NCI-H510A (cell line): ENCODE measurements around the gene LPAR2.

Experiments used
- DNase-seq: peaks from one replicate; lab custom pipeline; 2025; lab: John Stamatoyannopoulos, UW

The LPAR2 gene

GRCh38 chr19:19653597-19654147 lies 25.7 kb upstream of the LPAR2 start:
- DNase-seq: no peak

DNA sequence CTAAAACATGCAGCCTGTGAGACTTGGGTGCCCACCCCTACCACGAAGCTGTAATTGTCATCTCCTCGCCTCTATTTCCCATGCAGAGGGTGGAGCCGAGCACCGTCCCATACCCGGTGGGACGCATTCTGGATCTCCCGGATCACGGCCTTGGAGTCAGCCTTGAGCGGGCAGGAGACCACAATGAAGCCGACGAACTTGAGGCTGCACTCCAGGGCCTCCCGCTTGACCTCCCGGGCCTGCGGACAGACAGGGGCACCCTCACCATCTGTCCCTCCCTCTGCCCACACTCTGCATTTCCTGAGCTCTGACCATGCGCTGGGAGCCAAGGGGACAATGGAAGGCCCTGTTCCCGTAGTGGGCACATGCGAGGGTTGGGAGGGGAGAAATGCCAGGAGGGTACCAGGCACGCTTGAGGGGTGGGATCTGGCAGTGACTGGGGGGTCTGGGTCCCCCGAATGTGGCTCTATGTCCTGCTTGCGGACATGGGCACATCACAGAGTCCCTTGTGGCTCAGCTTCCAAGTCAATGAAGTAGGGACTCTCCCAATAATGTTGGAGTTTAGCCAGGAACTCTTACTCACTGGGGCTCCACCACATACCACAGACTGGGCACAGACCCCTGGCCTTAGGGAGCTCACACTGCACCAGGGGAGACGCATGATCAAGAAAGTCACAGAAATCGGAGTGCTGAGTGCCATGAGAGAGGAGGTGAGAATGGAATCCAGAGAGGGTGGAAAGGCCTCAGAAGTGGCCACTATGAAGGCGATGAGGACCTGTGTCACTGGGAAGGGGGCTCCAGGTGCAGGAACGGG lies 24.7 kb upstream of the LPAR2 start:
- no peak for DNase-seq

GRCh38 chr19:19651076-19651475 lies 23.1 kb upstream of the LPAR2 start:
- DNase-seq: no peak

- DNase-seq: no peak
Observed at GRCh38 chr19:19650331-19650730, 22.3 kb upstream of the LPAR2 start.

- DNase-seq: no peak
Observed at GRCh38 chr19:19649580-19649995, 21.6 kb upstream of the LPAR2 start.

- DNase-seq: no peak
Observed at GRCh38 chr19:19649155-19649554, 21.1 kb upstream of the LPAR2 start.

DNA sequence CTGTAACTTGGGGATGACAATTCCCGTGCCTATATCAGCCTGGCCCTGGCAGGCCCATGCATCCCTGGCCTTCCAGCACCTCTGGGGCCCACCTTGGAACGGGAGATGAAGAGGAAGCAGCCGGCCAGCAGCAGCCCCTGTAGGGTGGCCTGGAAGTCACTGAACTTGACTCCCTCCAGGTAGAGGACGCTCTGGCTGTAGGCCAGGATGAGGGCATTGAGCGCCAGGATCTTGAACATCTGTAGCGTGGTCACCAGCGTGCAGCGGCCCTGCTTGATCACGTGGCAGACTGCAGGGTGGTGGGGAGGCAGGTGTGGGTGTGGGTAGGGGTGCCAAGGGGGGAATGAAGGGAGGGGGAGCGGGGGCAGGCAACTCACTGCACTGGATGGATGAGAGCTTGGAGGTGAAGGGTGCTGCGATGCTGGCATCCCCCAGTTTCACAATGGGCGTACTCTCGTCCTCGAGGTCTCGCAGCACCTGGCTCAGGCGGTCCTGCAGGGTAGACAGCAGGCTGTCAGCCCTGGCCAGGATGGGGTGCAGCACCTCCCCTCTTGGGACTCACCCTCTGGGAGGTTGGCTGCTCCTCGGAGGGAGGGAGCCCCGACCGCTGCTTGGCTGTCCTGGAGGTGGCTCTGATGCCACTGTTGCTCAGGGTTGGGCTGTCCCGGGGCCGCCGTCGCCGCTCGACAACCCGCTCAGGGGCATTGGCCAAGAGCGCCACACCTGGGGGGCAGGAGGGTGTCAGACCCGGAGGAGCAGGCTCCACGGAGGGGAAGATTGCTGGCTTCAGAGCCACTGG lies 19.2 kb upstream of the LPAR2 start:
- DNase-seq: no peak

GRCh38 chr19:19645233-19645870 lies 17.3 kb upstream of the LPAR2 start:
- DNase-seq: no peak

GRCh38 chr19:19644054-19644388 lies 16.0 kb upstream of the LPAR2 start:
- DNase-seq: no peak

DNA sequence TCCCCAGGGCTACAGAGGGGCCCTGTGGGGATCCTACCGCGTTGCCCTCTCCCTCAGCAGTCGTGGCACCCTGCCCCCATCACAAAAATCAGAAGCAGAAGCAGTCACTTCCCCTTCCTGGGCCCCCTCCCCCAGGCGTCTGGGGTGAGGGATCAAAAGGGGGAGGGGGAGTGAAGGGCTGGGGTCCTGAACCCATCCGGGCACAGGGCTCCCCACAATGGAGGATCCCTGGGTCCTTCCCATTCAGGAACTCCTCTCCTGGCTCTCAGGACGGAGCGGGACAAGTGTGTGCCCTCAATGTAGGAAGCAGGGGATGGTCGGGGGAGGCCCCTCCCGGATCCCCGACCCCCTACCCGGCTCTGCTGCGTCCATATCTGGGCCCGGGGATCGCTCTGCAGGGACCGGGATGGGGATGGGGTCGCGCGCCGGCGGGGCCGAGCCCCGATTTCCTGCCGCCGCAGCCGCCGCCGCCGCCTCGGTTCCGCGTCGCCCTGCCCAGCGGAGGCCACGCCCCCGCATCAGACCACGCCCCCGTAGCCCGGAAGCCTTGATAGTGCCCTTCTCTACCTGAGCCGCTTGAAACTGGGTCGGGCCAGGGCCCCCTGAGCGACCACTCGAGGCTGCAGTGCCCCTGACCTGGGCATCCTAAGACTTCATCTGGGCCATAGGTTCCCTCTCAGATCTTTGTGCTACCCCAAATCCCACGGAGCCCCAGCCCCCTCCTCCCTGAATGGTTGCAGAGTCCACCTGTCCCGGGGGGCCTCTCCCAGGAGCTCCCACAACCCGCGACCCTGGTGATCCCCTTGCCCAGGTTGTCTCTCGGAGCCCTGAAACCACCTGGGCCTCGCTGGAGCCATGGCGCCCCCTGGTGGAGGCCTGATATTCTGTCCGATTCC lies 15.4 kb upstream of the LPAR2 start, which contains the start of gene GMIP:
TSS of gene GMIP (minus strand) at position 500 of the 896 bp plus-strand sequence. CDS start at position 372, 128 bp downstream.
- no peak for DNase-seq

DNA sequence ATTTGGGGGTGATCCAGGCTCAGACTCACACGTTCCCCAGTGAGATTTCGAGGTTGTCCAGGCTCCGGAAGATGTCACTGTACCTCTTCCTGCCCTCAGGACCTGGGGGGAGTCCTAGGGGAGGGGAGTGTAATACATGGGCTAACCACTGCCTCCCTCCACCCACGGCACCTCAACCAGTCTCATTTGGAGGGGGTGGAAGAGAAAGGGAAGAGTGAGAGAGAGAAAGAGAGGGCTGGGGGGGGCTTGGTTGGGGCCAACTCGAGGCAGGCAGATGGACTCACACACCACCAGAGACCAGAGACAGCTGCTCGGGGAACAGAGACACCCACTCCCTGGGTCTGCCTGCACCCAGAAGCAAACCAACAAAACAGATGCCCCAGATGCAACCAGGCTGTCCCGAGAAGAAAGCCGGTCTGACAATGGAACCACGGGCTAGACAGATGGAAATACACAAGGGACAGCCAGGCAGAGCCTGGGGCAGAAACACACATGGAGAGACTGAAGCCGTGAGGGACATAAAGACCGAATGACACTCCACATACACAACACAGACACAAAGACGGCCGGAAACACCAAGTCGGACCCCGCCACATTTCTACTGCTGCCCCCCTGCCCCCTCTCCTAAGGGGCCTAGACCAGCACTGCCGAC lies 14.6 kb upstream of the LPAR2 start:
- DNase-seq: no peak

DNA sequence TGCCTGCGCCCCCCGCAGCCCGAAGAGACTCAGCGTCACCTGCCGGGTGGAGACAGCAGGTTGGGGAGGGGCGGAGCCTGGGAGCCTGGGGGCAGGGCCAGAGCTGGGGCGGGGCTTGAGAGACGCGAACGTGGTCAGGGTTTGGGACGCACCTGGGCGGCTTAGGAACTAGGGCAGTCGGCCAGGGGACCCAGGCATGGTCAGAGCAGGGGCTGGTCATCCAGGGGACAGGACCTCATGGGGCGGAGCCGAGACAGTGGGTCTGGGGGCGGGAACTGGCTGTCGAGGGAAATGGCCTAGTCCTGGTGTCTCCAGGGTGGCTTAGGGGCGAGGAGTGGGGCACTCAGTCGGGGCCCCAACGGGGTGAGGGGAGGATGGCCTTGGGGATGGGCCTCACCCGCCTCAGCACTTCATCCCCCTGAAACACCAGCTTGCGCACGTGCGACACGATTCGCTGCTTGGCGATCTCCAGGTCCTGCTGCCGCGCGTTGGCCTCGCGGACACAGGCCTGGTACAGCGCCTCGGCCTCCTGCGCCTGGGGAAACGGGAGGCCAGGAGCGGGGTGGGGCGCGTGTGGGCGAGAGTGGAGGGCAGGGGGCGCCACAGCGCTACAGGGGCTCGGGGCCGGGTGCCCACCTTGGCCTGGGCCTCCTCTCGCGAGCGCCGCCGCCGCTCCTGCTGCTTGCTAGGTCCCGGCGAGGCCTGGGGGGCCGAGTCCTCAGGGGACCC lies 9.7 kb upstream of the LPAR2 start:
- DNase-seq: no peak

- no peak for DNase-seq
Observed at GRCh38 chr19:19637186-19637522, 9.1 kb upstream of the LPAR2 start.

GRCh38 chr19:19636573-19637185 lies 8.7 kb upstream of the LPAR2 start:
- DNase-seq: no peak

DNA sequence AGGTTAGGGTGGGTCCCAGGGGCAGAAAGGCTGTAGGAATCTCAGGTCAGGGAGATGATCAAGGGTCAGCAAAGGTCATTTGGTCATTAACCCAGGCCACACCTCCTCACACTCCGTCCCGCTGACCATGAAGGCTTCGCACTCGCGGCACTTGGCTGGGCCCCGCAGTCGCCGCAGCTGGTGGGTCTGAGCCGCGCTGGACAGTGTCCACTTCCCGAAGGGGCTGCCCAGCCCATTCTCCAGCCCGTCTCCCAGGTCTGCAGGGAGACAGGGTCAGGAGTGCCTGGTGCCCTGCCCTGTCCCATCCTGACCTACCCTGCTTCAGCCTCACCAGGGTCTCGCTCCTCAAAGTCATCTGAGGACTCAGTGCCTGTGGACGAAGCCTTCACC lies 7.3 kb upstream of the LPAR2 start:
- DNase-seq: no peak

DNA sequence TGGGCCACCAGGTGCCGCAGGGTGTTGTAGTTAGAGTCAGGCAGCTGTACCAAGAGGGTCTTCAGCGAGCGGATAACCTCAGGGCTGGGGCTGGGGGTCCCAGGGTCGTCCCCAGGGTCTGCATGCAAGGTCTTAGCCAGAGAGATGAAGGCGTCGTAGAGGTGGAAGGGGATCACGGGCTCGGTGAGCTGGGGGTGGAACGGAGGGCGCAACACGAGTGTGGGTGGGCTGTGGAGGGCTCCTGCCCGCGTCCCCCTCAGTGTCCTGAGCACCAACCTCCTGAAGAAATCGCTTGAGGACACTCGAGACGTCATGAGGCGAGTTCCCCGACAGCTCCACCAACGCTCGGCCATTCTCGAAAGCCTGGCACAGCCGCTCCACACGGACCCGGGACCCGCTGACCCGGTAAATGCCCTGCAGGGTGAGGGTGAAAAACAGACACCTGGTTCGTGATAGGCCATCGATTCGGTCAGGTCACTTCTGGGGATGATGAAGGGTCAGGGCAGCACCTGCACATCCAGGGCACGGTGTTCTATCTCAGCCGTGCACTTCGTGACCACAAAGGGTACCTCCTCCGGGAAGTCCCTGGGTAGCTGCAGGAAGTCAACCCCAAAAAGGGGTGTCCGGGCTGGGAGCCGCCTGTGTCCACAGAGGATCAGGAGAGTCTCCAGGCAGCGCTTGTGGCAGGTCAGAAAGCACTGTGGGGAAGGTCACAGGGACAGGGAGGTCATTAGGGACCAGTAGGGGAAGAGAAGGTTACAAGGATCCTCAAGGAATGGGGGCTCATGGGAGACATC lies 6.7 kb upstream of the LPAR2 start:
- DNase-seq: no peak

DNA sequence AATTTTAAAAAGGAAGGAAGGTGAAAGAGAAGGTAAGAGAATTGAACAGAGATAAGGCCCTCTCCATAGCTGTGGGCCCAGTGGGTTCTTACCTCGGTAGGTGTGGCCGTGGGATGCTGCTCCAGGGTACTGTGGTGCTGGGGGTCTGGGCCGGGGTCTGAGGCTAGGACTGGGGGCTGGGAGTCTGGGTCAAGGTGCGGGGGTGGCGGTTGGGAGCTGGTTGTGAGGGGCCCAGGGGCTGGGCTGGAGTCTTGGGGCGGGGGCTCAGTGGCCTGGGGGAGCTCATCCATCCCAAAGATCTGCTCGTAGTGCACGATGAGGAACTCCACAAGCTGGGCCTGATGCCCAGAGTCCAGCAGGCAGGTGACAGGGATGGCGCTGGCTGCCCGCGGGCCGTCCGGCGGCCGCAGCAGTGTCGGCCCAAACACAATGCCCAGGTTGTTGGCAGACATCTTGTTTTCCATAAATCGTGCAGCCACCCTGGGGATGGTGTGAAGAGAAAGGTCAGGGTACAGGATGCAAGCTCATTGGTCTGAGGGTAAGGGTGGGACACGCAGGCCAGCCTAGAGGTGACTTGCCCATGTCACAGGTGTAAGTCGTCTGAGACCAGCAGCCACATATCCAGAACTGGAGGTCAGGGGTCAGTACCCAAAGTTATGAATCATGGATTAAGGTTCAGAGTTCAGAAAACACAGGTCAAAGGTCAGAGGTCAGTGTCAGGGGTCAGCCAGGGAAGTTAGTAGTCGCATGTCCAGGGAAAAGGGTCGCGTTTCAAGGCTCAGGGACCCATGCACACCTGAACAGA lies 5.9 kb upstream of the LPAR2 start:
- no peak for DNase-seq

- DNase-seq: no peak
Observed at GRCh38 chr19:19632661-19633060, 4.6 kb upstream of the LPAR2 start.
